ENCODE data around the gene TMPRSS4.
A peak's percentile ranks its signal among the peaks of the same experiment; 100 is the strongest.

The TMPRSS4 gene

DNA sequence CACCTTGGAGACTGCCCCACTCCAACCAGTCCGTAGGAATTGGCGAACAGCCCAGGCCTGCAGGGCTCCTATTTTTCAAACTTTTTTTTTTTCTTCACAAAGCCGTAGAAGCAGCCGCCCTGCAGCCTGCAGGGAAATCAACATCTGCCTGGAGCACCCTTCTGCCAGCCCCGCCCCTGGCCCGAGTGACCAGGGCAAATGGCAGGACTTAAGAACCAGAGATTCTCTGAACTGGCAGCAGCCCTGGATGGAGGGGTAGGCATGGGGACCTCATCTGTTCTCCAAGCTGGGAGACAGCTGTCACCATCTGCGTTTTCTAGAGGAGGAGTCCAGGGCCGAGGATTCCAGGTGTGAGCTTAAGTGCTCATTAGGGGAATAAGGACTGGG lies 94.0 kb downstream of the TMPRSS4 start:
- Histone ChIP-seq H3K4me1 (ENCODE audit: control insufficient read depth, insufficient read depth, low read length) (peaks cover 37% of the 10 kb centered on the region), H3K27ac (ENCODE audit: low read depth, low read length) (no peak overlapping the region), H3K9me3 (ENCODE audit: control insufficient read depth, insufficient read depth, low read length) (no peaks in the 10 kb centered on the region), H3K9ac (ENCODE audit: low read depth, low read length) (no peak overlapping the region), H3K36me3 (ENCODE audit: control insufficient read depth, insufficient read depth, low read length) (no peaks in the 10 kb centered on the region), H3K4me3 (ENCODE audit: low read depth, low read length) (peak overlapping the region; percentile 64; the same call in 1 of the 2 replicates), H3K27me3 (ENCODE audit: control insufficient read depth, insufficient read depth, low read length) (peaks cover 92% of the 10 kb centered on the region)

All from HUES48 (cell line).